Neural cell (in vitro differentiated cells): ENCODE measurements around the gene DCAF11. TPM values are rescaled to one million over a fixed set of nuclear protein-coding genes. Genes with fewer than 3 reads are reported as not detected.

ENCODE experiments used
- H2AFZ ChIP-seq: fragments of 200-600, 300-800 bp; sonication (generic), shearing (Covaris generic); 2 replicates; pipeline ENCODE4 v1.6.0; 2014; ENCODE audit warnings: low read depth, mild to moderate bottlenecking, antibody characterized with exemption, low read length, moderate library complexity
- H3F3A ChIP-seq: fragments of 200-600 bp; shearing (Covaris generic); 2 replicates; pipeline ENCODE4 v1.6.1; 2016; ENCODE audit warnings: mild to moderate bottlenecking, moderate library complexity, mixed read lengths, antibody characterized with exemption, low read length; ENCODE audit not compliant: insufficient read depth, poor library complexity, severe bottlenecking
- H3K27ac ChIP-seq: fragments of 200-600, 300-800 bp; sonication (generic), shearing (Covaris generic); 2 replicates; pipeline ENCODE4 v1.5.1; 2014; ENCODE audit warnings: mild to moderate bottlenecking, low read length, moderate library complexity
- H3K27me3 ChIP-seq: fragments of 300-800, 200-600 bp; sonication (generic), shearing (Covaris generic); 2 replicates; pipeline ENCODE4 v1.6.0; 2014; ENCODE audit warnings: mild to moderate bottlenecking, low read depth, low read length, moderate library complexity; ENCODE audit not compliant: insufficient read depth
- H3K36me3 ChIP-seq: fragments of 300-800, 200-600 bp; sonication (generic), shearing (Covaris generic); 2 replicates; pipeline ENCODE4 v1.5.1; 2014; ENCODE audit warnings: mild to moderate bottlenecking, antibody characterized with exemption, low read length, moderate library complexity; ENCODE audit not compliant: insufficient read depth
- H3K4me2 ChIP-seq: fragments of 300-800, 200-600 bp; sonication (generic), shearing (Covaris generic); 2 replicates; pipeline ENCODE4 v1.6.0; 2014; ENCODE audit warnings: mild to moderate bottlenecking, low read length
- H3K4me3 ChIP-seq: fragments of 300-800, 200-600 bp; sonication (generic), shearing (Covaris generic); 2 replicates; pipeline ENCODE4 v1.5.1; 2014; ENCODE audit warnings: mild to moderate bottlenecking, low read length, moderate library complexity
- H3K79me2 ChIP-seq: fragments of 200-600 bp; shearing (Covaris generic); replicated peaks from 2 replicates; pipeline ENCODE4 v1.6.0; 2014; ENCODE audit warnings: mild to moderate bottlenecking, low read length, moderate library complexity; ENCODE audit not compliant: insufficient read depth
- H3K9ac ChIP-seq: fragments of 300-800, 200-600 bp; sonication (generic), shearing (Covaris generic); 2 replicates; pipeline ENCODE4 v1.6.1; 2016; ENCODE audit warnings: mild to moderate bottlenecking, low read length, mixed read lengths
- H3K9me2 ChIP-seq: fragments of 200-600 bp; shearing (Covaris generic); 2 replicates; pipeline ENCODE4 v1.6.1; 2016; ENCODE audit warnings: mild to moderate bottlenecking, low read length, mixed read lengths; ENCODE audit not compliant: insufficient read depth
- H3K9me3 ChIP-seq: fragments of 200-600, 300-800 bp; sonication (generic), shearing (Covaris generic); 2 replicates; pipeline ENCODE4 v1.6.1; 2016; ENCODE audit warnings: mild to moderate bottlenecking, mixed run types, low read length, moderate library complexity, mixed read lengths
- H4K20me1 ChIP-seq: fragments of 200-600 bp; shearing (Covaris generic); 2 replicates; pipeline ENCODE4 v1.6.1; 2016; ENCODE audit warnings: mild to moderate bottlenecking, mixed run types; ENCODE audit not compliant: insufficient read depth
- EP300 ChIP-seq: fragments of 450-650 bp; conservative IDR thresholded peaks from 2 replicates; pipeline ENCODE4 v1.6.1; 2014; ENCODE audit warnings: antibody characterized with exemption, mild to moderate bottlenecking, moderate library complexity; ENCODE audit not compliant: poor library complexity, severe bottlenecking
- EZH2 ChIP-seq: fragments of 200-600, 300-800 bp; shearing (Covaris generic), sonication (generic); IDR thresholded peaks from 2 replicates; pipeline ENCODE4 v1.6.1; 2014; ENCODE audit warnings: antibody characterized with exemption, low read length, borderline replicate concordance, mild to moderate bottlenecking; ENCODE audit not compliant: insufficient read depth, poor library complexity, severe bottlenecking
- MXI1 ChIP-seq: fragments of 450-650 bp; conservative IDR thresholded peaks from 2 replicates; pipeline ENCODE4 v1.6.1; 2014; ENCODE audit warnings: antibody characterized with exemption, mild to moderate bottlenecking; ENCODE audit not compliant: poor library complexity, severe bottlenecking
- POLR2AphosphoS5 ChIP-seq: IDR thresholded peaks from 2 replicates; pipeline ENCODE4 v1.6.1; 2012
- RAD21 ChIP-seq: fragments of 450-650 bp; conservative IDR thresholded peaks from 2 replicates; pipeline ENCODE4 v1.6.1; 2014; ENCODE audit warnings: antibody characterized with exemption, mild to moderate bottlenecking, moderate library complexity
- SMC3 ChIP-seq: fragments of 450-650 bp; conservative IDR thresholded peaks from 2 replicates; pipeline ENCODE4 v1.6.1; 2014; ENCODE audit warnings: antibody characterized with exemption, mild to moderate bottlenecking, moderate library complexity; ENCODE audit not compliant: poor library complexity
- TAF1 ChIP-seq: IDR thresholded peaks from 2 replicates; pipeline ENCODE4 v1.6.1; 2012; ENCODE audit warnings: low read depth
- polyA plus RNA-seq: library from polyadenylated mRNA; depleted of rRNA; stranded (reverse); fragments of >200 nt; gene quantifications from 2 replicates; pipeline ENCODE4 v1.2.3, GENCODE V29; 2014
- TF ChIP-seq, protein P1 (sequence below): fragments of 450-650 bp; IDR thresholded peaks from 2 replicates; pipeline ENCODE4 v1.5.1; 2014; ENCODE audit warnings: antibody characterized with exemption, mild to moderate bottlenecking, moderate library complexity; ENCODE audit not compliant: poor library complexity, severe bottlenecking
- TF ChIP-seq, protein P2 (sequence below): IDR thresholded peaks from 2 replicates; pipeline ENCODE4 v1.6.1; 2012; ENCODE audit warnings: borderline replicate concordance

DCAF11 gene
- polyA plus RNA-seq, 1 donor from 2014 or later, result 74.5 TPM

DNA sequence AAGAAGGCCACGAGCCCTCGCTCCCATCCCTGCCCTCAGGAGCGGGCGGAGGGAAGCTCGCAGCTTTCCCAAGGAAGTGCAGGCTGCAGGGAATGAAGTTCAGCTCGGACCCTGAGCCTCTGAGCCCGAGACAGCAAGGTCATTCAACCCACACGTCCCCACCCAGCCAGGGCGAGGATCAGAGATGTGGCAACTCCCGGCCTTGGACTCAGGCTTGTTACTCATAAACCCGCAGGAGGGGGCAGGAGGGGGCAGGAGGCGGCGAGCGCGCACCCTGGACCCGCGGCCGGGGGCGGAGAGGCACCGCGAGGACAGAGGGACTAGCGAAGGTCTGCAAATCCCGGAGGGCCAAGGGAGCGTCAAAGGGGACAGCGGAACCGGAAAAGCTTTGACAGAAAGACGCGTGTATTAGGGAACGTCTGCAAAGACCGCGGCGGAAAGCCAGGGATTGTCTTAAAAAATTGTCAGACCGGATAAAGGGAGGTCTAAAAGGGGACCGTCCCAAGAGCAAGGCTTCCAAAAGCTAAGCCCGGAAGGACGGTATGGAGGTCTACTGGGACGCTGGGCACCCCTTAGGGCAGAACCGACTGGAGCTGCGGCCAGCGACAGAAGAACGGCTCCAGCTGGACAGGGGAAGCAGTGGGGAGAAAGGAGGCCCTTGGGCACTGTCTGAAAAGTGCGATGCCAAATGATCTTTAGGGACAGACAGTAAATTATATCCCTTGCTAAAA is 611 bp upstream of the DCAF11 start:
- peak overlapping the region; percentile 100 for H3K27ac ChIP-seq
- H3K27me3 ChIP-seq, result no peaks in the 10 kb centered on the region
- H3K36me3 ChIP-seq, result no peaks in the 10 kb centered on the region
- no peaks in the 10 kb centered on the region for H4K20me1 ChIP-seq
- peak overlapping the region; percentile 89 for H3K4me3 ChIP-seq
- peak overlapping the region; percentile 98 for H3K9ac ChIP-seq
- no peak for TF ChIP-seq MXI1
- peak; percentile 34 for TF ChIP-seq RAD21
- no peak for TF ChIP-seq EP300
- TF ChIP-seq TAF1, result peak; percentile 52
- no peak for TF ChIP-seq EZH2
- TF ChIP-seq, protein P1, sequence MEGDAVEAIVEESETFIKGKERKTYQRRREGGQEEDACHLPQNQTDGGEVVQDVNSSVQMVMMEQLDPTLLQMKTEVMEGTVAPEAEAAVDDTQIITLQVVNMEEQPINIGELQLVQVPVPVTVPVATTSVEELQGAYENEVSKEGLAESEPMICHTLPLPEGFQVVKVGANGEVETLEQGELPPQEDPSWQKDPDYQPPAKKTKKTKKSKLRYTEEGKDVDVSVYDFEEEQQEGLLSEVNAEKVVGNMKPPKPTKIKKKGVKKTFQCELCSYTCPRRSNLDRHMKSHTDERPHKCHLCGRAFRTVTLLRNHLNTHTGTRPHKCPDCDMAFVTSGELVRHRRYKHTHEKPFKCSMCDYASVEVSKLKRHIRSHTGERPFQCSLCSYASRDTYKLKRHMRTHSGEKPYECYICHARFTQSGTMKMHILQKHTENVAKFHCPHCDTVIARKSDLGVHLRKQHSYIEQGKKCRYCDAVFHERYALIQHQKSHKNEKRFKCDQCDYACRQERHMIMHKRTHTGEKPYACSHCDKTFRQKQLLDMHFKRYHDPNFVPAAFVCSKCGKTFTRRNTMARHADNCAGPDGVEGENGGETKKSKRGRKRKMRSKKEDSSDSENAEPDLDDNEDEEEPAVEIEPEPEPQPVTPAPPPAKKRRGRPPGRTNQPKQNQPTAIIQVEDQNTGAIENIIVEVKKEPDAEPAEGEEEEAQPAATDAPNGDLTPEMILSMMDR, result peak; percentile 7
- peak; percentile 85 for TF ChIP-seq POLR2AphosphoS5
- TF ChIP-seq SMC3, result peak; percentile 36
- TF ChIP-seq, protein P2, sequence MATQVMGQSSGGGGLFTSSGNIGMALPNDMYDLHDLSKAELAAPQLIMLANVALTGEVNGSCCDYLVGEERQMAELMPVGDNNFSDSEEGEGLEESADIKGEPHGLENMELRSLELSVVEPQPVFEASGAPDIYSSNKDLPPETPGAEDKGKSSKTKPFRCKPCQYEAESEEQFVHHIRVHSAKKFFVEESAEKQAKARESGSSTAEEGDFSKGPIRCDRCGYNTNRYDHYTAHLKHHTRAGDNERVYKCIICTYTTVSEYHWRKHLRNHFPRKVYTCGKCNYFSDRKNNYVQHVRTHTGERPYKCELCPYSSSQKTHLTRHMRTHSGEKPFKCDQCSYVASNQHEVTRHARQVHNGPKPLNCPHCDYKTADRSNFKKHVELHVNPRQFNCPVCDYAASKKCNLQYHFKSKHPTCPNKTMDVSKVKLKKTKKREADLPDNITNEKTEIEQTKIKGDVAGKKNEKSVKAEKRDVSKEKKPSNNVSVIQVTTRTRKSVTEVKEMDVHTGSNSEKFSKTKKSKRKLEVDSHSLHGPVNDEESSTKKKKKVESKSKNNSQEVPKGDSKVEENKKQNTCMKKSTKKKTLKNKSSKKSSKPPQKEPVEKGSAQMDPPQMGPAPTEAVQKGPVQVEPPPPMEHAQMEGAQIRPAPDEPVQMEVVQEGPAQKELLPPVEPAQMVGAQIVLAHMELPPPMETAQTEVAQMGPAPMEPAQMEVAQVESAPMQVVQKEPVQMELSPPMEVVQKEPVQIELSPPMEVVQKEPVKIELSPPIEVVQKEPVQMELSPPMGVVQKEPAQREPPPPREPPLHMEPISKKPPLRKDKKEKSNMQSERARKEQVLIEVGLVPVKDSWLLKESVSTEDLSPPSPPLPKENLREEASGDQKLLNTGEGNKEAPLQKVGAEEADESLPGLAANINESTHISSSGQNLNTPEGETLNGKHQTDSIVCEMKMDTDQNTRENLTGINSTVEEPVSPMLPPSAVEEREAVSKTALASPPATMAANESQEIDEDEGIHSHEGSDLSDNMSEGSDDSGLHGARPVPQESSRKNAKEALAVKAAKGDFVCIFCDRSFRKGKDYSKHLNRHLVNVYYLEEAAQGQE, result peak; percentile 17
- no peaks in the 10 kb centered on the region for H3F3A ChIP-seq
- H3K4me2 ChIP-seq, result peak overlapping the region; percentile 84
- no peaks in the 10 kb centered on the region for H3K9me3 ChIP-seq
- H2AFZ ChIP-seq, result peak overlapping the region; percentile 99
- peaks cover 10% of the 10 kb centered on the region for H3K79me2 ChIP-seq
- H3K9me2 ChIP-seq, result no peaks in the 10 kb centered on the region

DNA sequence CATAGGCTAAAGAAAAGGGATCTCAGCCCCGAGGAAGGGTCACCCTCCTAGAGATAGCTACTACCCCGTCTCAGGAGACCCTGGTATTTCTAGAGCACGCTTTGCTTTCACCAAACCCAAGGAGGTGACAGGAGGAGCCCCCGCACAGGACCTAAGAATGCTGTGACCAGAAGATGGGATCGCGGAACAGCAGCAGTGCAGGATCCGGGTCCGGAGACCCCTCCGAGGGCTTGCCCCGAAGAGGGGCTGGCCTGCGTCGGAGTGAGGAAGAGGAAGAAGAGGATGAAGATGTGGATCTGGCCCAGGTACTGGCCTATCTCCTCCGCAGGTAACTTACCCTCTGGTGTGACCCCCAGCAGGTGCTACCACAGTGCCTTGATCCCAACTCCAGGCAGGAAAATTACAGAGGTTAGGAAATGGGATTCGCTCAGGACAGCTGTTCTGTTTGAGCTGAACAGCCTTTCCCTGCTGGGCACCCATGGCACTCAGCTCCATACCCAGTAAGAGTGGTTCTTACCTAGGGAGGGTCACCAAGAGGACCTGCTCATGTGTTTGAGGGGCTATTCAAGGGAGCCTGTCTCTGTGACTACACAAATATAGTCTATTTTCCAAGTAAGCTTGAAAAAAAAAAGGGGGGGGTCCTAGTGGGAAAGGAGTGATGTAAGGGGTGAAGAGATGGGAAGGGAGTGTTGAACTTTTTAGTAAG is 998 bp downstream of the DCAF11 start:
- Histone ChIP-seq H3K4me2 (peak overlapping the region; percentile 63), H3K9me2 (no peaks in the 10 kb centered on the region), H3K79me2 (peaks cover 10% of the 10 kb centered on the region), H3K27ac (peak overlapping the region; percentile 100), H3K27me3 (no peaks in the 10 kb centered on the region), H2AFZ (peak overlapping the region; percentile 94), H3K9ac (peak overlapping the region; percentile 98), H4K20me1 (no peaks in the 10 kb centered on the region), H3K4me3 (peak overlapping the region; percentile 89), H3K36me3 (no peaks in the 10 kb centered on the region), H3K9me3 (no peaks in the 10 kb centered on the region), H3F3A (no peaks in the 10 kb centered on the region)
- TF ChIP-seq, protein P1, result no peak
- TF ChIP-seq RAD21, result peak; percentile 18
